ENCODE data around the gene TMCC3. TPM values are rescaled to one million over a fixed set of nuclear protein-coding genes. Genes with fewer than 3 reads are reported as not detected.

The TMCC3 gene
- total RNA-seq, 1 experiment from 2014 or later: 2.2 TPM

DNA sequence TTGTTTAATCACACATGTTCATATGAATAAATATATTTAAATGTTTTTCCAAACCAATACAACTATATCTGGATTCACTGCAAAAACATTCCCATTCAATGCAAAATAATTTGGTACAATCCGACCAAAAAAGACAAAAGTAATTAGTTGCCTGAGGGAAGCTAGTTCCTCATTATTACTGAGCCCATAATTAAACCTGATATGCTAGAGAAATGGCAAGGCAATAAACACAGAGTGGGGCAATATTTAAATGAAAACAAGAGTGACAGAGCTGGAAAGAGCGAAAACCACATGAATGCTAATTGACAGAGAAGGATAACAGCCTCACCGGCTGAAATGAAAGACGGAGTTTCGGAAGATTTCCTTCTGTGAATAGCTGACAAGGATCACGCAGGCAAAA is 82.6 kb downstream of the TMCC3 start:
- Mint-ChIP-seq H3K27ac (no peak overlapping the region), H3K36me3 (no peaks in the 10 kb centered on the region), H3K4me1 (peaks cover 3% of the 10 kb centered on the region), H3K4me3 (no peak overlapping the region), H3K27me3 (ENCODE audit: low read depth) (no peaks in the 10 kb centered on the region), H3K9me3 (no peaks in the 10 kb centered on the region)
- TF ChIP-seq JUN (CRISPR knock-in tag; IDR thresholded peaks at IDR 0.05): no peak
- TF ChIP-seq, protein P1, sequence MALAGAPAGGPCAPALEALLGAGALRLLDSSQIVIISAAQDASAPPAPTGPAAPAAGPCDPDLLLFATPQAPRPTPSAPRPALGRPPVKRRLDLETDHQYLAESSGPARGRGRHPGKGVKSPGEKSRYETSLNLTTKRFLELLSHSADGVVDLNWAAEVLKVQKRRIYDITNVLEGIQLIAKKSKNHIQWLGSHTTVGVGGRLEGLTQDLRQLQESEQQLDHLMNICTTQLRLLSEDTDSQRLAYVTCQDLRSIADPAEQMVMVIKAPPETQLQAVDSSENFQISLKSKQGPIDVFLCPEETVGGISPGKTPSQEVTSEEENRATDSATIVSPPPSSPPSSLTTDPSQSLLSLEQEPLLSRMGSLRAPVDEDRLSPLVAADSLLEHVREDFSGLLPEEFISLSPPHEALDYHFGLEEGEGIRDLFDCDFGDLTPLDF (CRISPR knock-in tag; IDR thresholded peaks at IDR 0.05): no peak
- TF ChIP-seq CREM (CRISPR knock-in tag; IDR thresholded peaks at IDR 0.05): no peak
- TF ChIP-seq, protein P2, sequence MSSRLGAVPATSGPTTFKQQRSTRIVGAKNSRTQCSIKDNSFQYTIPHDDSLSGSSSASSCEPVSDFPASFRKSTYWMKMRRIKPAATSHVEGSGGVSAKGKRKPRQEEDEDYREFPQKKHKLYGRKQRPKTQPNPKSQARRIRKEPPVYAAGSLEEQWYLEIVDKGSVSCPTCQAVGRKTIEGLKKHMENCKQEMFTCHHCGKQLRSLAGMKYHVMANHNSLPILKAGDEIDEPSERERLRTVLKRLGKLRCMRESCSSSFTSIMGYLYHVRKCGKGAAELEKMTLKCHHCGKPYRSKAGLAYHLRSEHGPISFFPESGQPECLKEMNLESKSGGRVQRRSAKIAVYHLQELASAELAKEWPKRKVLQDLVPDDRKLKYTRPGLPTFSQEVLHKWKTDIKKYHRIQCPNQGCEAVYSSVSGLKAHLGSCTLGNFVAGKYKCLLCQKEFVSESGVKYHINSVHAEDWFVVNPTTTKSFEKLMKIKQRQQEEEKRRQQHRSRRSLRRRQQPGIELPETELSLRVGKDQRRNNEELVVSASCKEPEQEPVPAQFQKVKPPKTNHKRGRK (CRISPR knock-in tag; IDR thresholded peaks at IDR 0.05; ENCODE audit: borderline replicate concordance): no peak
- TF ChIP-seq, protein P3, sequence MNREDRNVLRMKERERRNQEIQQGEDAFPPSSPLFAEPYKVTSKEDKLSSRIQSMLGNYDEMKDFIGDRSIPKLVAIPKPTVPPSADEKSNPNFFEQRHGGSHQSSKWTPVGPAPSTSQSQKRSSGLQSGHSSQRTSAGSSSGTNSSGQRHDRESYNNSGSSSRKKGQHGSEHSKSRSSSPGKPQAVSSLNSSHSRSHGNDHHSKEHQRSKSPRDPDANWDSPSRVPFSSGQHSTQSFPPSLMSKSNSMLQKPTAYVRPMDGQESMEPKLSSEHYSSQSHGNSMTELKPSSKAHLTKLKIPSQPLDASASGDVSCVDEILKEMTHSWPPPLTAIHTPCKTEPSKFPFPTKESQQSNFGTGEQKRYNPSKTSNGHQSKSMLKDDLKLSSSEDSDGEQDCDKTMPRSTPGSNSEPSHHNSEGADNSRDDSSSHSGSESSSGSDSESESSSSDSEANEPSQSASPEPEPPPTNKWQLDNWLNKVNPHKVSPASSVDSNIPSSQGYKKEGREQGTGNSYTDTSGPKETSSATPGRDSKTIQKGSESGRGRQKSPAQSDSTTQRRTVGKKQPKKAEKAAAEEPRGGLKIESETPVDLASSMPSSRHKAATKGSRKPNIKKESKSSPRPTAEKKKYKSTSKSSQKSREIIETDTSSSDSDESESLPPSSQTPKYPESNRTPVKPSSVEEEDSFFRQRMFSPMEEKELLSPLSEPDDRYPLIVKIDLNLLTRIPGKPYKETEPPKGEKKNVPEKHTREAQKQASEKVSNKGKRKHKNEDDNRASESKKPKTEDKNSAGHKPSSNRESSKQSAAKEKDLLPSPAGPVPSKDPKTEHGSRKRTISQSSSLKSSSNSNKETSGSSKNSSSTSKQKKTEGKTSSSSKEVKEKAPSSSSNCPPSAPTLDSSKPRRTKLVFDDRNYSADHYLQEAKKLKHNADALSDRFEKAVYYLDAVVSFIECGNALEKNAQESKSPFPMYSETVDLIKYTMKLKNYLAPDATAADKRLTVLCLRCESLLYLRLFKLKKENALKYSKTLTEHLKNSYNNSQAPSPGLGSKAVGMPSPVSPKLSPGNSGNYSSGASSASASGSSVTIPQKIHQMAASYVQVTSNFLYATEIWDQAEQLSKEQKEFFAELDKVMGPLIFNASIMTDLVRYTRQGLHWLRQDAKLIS (CRISPR knock-in tag; IDR thresholded peaks at IDR 0.05; ENCODE audit: borderline replicate concordance): no peak
- TF ChIP-seq STAT6 (CRISPR knock-in tag; conservative IDR thresholded peaks at IDR 0.05; ENCODE audit: low read depth): no peak
- TF ChIP-seq NFYB (CRISPR knock-in tag; conservative IDR thresholded peaks at IDR 0.05; ENCODE audit: low read depth): no peak
- no peak for TF ChIP-seq CREB1 (CRISPR knock-in tag; IDR thresholded peaks at IDR 0.05)
- no peak for TF ChIP-seq TP53 (CRISPR knock-in tag; IDR thresholded peaks at IDR 0.05)
- TF ChIP-seq TEAD4 (CRISPR knock-in tag; IDR thresholded peaks at IDR 0.05): no peak
- no peak for TF ChIP-seq SOX15 (CRISPR knock-in tag; IDR thresholded peaks at IDR 0.05)
- TF ChIP-seq CBFB (CRISPR knock-in tag; IDR thresholded peaks at IDR 0.05; ENCODE audit: low read depth): no peak
- no peak for TF ChIP-seq FOXP4 (CRISPR knock-in tag; IDR thresholded peaks at IDR 0.05)
- no peak for TF ChIP-seq USF1 (CRISPR knock-in tag; IDR thresholded peaks at IDR 0.05)
- no peak for TF ChIP-seq TCF7 (CRISPR knock-in tag; IDR thresholded peaks at IDR 0.05; ENCODE audit: low read depth)
- TF ChIP-seq IRF2 (CRISPR knock-in tag; IDR thresholded peaks at IDR 0.05; ENCODE audit: borderline replicate concordance, low read depth): no peak
- TF ChIP-seq, protein P4, sequence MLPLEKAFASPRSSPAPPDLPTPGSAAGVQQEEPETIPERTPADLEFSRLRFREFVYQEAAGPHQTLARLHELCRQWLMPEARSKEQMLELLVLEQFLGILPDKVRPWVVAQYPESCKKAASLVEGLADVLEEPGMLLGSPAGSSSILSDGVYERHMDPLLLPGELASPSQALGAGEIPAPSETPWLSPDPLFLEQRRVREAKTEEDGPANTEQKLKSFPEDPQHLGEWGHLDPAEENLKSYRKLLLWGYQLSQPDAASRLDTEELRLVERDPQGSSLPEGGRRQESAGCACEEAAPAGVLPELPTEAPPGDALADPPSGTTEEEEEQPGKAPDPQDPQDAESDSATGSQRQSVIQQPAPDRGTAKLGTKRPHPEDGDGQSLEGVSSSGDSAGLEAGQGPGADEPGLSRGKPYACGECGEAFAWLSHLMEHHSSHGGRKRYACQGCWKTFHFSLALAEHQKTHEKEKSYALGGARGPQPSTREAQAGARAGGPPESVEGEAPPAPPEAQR (CRISPR knock-in tag; IDR thresholded peaks at IDR 0.05): no peak
- TF ChIP-seq, protein P5, sequence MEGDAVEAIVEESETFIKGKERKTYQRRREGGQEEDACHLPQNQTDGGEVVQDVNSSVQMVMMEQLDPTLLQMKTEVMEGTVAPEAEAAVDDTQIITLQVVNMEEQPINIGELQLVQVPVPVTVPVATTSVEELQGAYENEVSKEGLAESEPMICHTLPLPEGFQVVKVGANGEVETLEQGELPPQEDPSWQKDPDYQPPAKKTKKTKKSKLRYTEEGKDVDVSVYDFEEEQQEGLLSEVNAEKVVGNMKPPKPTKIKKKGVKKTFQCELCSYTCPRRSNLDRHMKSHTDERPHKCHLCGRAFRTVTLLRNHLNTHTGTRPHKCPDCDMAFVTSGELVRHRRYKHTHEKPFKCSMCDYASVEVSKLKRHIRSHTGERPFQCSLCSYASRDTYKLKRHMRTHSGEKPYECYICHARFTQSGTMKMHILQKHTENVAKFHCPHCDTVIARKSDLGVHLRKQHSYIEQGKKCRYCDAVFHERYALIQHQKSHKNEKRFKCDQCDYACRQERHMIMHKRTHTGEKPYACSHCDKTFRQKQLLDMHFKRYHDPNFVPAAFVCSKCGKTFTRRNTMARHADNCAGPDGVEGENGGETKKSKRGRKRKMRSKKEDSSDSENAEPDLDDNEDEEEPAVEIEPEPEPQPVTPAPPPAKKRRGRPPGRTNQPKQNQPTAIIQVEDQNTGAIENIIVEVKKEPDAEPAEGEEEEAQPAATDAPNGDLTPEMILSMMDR (IDR thresholded peaks at IDR 0.05): no peak
- TF ChIP-seq HMGXB4 (CRISPR knock-in tag; IDR thresholded peaks at IDR 0.05): no peak
- TF ChIP-seq ZNF219 (CRISPR knock-in tag; IDR thresholded peaks at IDR 0.05; ENCODE audit: borderline replicate concordance): no peak
- POLR2A ChIA-PET: no interaction called here
- CTCF ChIA-PET: no interaction called here
- no peak for DNase-seq (ENCODE audit: low spot score)
- ATAC-seq: no peak
